ENCODE data around the gene FYN. TPM values are rescaled to one million over a fixed set of nuclear protein-coding genes. Genes with fewer than 3 reads are reported as not detected.

Gene FYN
- total RNA-seq, 1 experiment from 2014 or later, result 18.5 TPM

DNA sequence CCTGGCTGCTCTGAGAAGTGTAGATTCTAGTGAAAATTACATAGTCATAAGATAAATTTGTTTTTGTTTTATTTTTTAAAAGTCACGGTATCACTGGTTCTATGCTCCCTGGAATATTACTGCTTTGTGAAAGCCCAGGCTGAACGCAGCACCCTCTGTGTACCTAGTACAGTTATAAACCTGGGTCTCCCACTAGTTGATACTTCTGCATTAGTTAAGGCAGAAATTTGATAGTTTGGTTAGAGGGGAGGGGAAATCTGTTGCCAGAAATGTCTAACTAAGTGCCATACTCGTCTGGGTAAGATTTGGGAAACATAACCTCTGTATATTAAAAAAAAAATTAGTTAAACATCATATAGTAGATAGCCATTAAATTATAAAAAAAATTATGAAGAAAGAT, 156.9 kb downstream of the FYN start:
- intact Hi-C loops (cut with micrococcal nuclease), result no loop called here
- Histone ChIP-seq H2AFZ (ENCODE audit: low read depth, low read length, poor library complexity, severe bottlenecking) (no peak overlapping the region), H3K9ac (ENCODE audit: low read length) (no peak overlapping the region), H3K79me2 (ENCODE audit: insufficient read depth, low read length) (no peaks in the 10 kb centered on the region), H3K9me3 (ENCODE audit: control insufficient read depth in 1 of 2, insufficient read depth in 1 of 2, low read depth in 1 of 2, low read length in 2 of 2) (no peaks in the 10 kb centered on the region), H3K4me3 (replicated peaks in 1 of 2; ENCODE audit: low read depth in 1 of 2, low read length in 2 of 2) (no peak overlapping the region), H3K27me3 (ENCODE audit: insufficient read depth, low read length) (no peaks in the 10 kb centered on the region), H4K20me1 (ENCODE audit: insufficient read depth) (no peaks in the 10 kb centered on the region), H3K4me1 (ENCODE audit: control insufficient read depth in 1 of 2, insufficient read depth in 2 of 2, low read length in 2 of 2) (no peaks in the 10 kb centered on the region), H3K9me2 (ENCODE audit: insufficient read depth) (no peaks in the 10 kb centered on the region), H3K4me2 (ENCODE audit: low read length) (no peak overlapping the region), H3K36me3 (ENCODE audit: control insufficient read depth in 1 of 2, insufficient read depth in 2 of 2, low read length in 2 of 2) (no peaks in the 10 kb centered on the region), H3K27ac (ENCODE audit: low read depth, low read length) (no peak overlapping the region)
- BruUV-seq (replicated peaks), result no TSS peak
- DNase-seq (ENCODE audit: low read depth, low spot score) (no peak), ATAC-seq (no peak)
- TF ChIP-seq CEBPB (IDR thresholded peaks at IDR 0.05; ENCODE audit: low read depth) (no peak), EGR1 (IDR thresholded peaks at IDR 0.05; ENCODE audit: low read depth) (no peak), ELF1 (IDR thresholded peaks at IDR 0.05; ENCODE audit: borderline replicate concordance, low read depth) (no peak), TCF7L2 (IDR thresholded peaks at IDR 0.05; ENCODE audit: borderline replicate concordance, extremely low read depth, insufficient read depth, insufficient read length) (no peak), POLR2A (IDR thresholded peaks at IDR 0.05; ENCODE audit: borderline replicate concordance, extremely low read depth, insufficient read depth, insufficient read length) (no peak), RAD21 (IDR thresholded peaks at IDR 0.05; ENCODE audit: low read depth) (no peak), SRF (IDR thresholded peaks at IDR 0.05; ENCODE audit: low read depth) (no peak), SIN3A (IDR thresholded peaks at IDR 0.05; ENCODE audit: low read depth) (no peak), POLR2AphosphoS5 (IDR thresholded peaks at IDR 0.05; ENCODE audit: low read depth, low read length) (no peak), JUND (IDR thresholded peaks at IDR 0.05) (no peak), FOSL1 (IDR thresholded peaks at IDR 0.05; ENCODE audit: low read depth) (no peak), EZH2phosphoT487 (IDR thresholded peaks at IDR 0.05; ENCODE audit: borderline replicate concordance) (no peak), CBX3 (IDR thresholded peaks at IDR 0.05; ENCODE audit: low read depth) (no peak)
- TF ChIP-seq, protein P1, sequence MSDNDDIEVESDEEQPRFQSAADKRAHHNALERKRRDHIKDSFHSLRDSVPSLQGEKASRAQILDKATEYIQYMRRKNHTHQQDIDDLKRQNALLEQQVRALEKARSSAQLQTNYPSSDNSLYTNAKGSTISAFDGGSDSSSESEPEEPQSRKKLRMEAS (IDR thresholded peaks at IDR 0.05), result no peak
- TF ChIP-seq, protein P2, sequence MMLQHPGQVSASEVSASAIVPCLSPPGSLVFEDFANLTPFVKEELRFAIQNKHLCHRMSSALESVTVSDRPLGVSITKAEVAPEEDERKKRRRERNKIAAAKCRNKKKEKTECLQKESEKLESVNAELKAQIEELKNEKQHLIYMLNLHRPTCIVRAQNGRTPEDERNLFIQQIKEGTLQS (IDR thresholded peaks at IDR 0.05), result no peak
- POLR2A ChIA-PET, result no interaction called here
- RAD21 ChIA-PET (ENCODE audit: low non-redundant PET in 1 of 2, low total read pairs in 2 of 2, uncharacterized antibody in 2 of 2, unreplicated experiment in 2 of 2), result no interaction called here
- CTCF ChIA-PET, result no interaction called here
